GM19468 (cell line): Measurements from ENCODE around the gene SVIL.
"Not testable (repeated sequence)": the region's sequence is repeated elsewhere in the genome, so short reads cannot be mapped to it uniquely, and the experiment has no call there.

Source experiments
- ATAC-seq: cut with Tn5 transposase; IDR thresholded peaks from one replicate; pipeline ENCODE4 v1.9.1; 2021; ENCODE audit warnings: mild to moderate bottlenecking, moderate library complexity, moderate number of reproducible peaks; ENCODE audit not compliant: unreplicated experiment; ENCODE audit errors: extremely low read depth

SVIL gene

DNA sequence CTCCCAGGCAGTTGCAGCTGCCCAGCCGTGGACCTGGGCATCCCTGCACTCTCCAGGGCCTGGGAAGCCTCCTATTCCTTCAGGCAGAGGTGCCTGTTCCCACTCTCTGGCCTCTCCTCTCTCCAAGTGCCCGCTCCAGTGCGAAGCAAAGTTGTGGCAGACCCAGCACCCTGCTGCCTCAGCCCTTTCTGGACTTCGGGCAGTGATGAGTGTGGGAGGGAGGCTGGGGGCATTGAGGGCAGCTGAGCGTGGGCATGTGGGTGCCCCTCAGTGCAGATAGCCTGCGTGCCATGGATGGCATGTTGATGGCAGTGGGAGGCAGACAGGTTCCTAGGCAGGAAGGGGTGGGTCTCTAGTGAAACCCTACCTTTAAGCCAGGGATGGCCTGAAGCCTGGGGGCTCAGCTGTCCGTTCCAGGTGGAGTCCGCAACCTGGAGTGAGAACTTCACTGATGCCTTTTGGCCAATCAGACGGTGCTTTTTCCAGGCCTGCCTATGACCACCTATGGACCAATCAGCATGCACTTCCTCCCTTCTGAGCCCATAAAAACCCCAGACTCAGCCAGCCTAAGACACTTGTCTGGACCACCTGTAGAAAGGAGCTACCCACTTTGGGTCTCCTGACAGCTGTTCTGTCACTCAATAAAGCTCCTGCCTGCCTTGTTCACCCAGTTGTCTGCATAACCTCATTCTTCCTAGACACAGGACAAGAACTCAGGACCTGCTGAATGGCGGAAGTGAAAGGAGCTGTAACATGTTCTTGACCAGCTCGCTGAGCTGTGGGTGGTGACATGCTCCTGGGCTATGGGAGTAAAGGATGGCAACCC is 26.1 kb downstream of the SVIL start:
- ATAC-seq: no peak

DNA sequence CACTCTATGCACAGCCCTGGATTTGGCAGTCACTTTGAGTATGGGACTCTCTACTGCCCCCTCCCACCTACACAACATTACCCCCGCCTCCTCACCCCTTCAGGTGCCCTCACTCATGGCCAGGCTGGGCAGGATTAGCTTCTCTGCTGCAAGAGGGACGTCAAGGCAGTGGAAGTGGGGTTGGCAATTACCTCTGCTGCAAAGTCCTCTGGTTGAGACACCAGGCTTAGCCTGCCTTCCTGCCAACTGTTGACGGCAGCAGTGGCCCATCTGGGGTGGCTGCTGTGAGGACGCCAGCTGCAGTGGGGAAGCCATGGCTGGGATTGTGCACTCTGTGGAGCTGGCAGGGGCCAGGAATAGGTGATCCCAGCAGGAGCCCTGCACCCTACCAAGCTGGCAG is 26.7 kb downstream of the SVIL start:
- no peak for ATAC-seq

DNA sequence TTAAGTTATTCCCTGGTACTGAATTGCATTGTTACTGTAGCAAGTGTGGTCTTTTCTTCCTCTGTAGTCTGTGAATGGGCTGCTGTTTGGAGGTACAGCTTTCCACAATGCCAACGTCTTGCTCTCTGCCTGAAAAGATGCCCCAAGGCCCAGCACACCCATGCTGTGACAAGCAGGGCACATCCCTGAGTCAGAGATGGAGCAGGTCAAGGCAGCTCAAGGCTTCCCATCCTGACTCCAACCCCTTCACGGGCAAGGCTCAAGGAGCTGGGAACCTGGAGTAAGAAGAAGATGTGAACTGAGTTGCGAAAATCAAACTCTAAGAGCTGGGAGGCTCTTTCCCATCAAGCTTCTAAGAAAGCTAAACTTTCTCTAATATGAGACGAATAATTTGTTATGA is 27.2 kb downstream of the SVIL start:
- no peak for ATAC-seq

DNA sequence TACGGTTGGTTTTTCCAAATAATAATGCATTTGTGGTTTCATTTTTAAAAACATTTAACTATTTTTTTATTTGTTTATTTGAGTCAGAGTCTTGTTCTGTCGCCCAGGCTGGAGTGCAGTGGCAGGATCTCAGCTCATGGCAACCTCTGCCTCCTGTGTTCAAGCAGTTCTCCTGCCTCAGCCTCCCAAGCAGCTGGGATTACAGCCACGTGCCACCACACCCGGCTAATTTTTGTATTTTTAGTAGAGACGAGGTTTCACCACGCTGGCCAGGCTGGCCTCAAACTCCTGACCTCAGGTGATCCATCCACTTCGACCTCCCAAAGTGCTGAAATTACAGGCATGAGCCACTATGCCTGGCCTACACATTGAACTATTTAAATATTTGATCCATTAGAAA is 28.1 kb downstream of the SVIL start:
- ATAC-seq: not testable (repeated sequence)

DNA sequence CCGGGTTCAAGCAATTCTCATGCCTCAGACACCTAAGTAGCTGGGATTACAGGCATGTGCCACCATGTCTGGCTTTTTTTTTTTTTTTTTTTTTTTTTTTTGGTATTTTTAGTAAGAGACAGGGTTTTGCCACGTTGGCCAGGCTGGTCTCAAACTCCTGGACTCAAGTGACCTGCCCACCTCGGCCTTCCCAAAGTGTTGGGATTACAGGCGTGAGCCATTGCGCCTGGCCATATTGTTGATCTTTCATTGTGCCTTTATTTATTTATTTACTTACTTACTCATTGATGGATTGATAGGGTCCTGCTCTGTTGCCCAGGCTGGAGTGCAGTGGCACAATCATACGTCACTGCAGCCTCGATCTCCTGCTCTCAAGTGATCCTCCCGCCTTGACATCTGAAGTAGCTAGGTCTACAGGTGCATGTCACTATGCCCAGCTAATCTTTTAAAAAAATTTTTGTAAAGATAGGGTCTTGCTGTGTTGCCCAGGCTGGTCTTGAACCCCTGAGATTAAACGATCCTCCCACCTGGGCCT is 30.4 kb downstream of the SVIL start:
- ATAC-seq: no peak

DNA sequence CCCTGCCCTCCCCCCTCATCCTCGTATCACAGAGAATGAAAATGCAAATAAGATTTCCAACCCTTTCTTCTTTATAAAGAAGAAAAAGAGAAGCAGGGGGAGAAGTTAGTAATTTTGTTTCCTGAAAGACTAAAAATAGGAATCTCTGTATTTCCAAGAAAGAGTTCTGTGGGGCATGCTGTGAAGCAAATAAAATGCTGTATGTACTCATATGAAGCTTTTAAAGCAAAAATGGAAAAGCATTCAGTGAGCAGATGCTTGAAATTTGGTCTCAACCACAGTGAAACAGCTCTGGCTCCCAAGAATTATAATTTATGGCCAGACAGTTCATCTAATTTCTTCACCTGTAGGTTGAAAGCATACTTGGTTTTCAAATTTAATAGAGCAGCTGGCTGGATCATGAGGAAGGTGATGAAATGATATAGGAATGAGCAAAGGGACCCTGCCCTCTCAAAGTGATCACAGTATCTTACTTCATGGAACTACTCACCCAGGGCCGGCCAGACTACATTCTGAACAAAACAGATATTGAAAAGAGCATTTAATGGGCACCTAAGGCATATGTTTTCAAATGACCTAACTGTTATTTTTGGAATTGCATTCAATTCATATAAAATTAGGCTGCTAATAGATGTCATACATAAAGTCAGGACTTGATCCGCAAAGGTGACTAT is 31.4 kb downstream of the SVIL start:
- no peak for ATAC-seq

DNA sequence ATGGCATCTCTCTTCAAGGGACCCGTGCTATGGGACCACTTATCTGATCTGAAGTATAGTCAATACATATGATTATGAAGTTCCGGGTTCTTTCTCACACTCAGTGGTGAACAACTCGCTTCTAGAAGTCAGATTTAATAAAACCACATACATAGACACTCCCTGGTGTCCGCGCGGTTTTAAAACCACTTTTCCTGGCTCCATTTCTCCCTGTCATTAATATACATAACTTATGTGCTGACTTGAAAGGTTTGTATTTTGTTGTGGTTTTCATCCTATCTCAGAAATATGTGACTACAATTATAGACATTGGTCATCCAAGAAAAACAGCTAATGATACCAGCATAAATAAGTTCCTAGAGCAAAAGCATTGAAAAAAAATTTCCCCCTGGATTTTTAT is 34.0 kb downstream of the SVIL start:
- ATAC-seq: no peak

DNA sequence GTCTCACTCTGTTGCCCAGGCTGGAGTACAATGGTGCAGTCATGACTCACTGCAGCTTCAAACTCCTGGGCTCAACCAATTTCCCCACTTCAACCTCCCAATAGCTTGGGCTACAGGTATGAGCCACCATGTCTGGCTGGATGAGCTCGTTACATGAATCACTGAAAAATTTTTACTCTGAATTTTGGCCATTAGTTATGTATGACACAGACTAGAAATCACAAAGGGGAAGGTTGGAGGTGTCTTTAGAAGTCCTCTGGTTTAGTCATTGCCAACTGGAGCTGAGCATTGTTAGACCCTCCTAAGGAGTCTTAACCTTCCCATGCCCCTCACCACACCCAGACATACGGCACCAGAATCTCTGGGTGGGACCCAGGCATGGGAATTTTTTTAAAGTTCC is 34.7 kb downstream of the SVIL start:
- no peak for ATAC-seq

DNA sequence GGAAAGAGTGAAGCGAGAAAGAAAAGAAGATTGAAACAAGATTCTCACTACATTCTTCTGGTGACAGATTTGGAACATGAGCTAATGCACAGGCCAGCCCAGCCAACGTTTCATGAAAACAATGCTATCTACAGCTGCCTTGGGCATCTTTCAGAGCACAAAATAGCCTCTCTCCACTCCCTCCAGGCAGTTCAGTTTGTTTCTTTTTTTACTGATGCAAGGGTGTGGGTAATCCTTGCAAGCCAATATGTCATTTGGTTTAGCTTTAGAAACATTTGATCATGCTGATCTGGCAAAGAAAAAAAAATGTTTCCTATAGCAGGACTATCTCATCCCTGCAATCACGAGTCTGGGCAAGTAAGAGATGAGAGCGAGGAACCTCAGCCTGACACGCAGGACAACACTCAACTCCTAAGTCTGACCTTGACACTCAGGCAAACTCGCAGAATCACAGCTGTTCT is 35.9 kb downstream of the SVIL start:
- ATAC-seq: no peak

DNA sequence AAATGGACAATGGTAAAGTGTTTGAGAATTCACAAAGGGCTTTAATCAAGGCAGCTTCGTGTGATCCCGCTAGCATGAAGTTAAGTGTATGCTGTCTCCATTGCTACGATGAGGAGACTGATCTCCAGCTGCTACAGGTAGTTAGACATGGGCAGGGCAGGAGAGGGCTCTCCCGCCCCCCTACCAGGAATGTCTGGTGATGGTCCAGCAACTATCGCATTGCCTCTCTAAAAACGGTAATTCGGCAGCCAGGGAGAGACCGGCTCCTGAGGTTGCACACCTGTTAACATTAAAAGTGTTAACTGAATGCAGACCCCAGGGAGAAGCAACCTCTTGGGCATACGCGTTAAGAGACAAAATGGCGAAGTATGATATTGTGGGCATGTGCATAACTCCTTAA is 37.9 kb downstream of the SVIL start:
- ATAC-seq: no peak

DNA sequence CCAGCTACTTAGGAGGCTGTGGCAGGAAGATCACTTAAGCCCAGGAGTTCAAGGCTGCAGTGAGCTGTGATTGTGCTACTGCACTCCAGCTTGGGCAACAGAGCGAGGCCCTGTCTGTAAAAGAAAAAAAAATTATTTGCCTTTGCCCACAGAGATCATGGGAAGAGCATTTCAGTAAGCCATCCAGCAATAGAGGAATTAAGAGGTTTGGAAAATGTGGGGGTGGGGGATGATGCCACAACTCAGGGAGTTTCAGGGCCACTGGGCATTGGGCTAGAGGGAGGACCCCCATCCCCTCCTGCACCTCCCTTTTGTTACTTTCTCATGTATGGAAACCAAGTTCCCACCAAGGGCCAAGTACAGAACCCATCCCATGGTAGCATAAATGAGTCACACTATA is 38.4 kb downstream of the SVIL start:
- ATAC-seq: no peak

DNA sequence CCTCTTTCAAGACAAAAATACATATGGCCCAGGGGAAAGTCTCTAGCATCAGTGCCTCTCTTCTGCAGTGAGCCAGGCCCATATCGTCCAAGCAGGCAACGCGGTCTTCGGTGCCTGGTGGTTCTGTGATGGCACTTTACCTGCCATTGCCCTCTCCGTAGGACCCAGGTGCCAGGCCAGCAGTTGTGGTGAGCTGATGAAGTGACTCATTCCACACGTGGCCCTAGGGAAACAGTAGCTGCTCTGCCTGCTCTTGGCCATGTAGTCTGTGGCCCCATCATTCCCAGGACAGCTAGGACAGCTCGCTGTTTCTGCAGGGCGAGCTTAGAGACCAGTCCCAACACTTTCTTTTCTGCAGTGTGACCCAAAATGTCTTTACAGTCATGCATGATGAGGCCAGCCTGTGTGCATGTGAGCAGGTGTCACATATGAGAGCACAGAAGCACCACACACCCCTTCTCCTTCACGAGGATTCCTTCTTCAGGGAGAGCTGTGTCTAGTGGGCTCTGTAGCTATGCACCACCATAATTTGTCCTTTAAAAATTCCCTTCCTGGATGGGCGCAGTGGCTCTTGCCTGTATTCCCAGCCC is 39.0 kb downstream of the SVIL start:
- ATAC-seq: no peak

DNA sequence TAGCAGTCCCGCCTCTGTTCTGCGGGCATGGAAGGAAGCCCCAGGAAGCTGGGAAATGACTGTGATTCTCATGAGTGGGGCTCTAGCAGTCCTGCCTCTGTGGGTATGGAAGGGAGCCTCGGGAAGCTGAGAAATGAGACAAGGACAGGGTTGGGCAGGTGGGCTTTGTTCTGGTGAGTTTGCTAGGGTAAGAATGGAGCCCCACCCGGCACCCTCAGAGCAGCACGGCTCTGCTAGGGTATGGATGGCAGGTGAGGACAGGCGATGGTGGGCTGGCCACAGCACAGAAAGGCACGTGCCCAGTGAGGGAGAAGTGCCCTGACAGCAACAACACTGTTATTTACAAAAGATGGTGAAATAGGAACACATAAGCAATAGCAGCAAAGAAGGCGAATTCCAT is 39.6 kb downstream of the SVIL start:
- no peak for ATAC-seq

DNA sequence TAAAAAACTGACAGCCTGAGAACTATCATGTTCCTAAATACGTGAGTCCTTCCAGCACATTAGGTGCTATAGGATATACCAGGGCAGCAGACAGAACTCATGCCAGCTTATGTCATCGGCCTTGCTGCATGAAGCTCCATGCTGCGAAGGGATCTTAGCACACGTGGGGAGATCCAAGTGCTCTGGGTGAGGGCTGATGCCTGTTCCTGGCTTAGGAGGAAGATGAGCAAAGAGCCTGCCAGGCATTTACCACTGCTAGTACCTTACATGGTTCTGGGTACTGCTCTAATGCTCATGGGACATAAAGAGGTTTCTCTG is 43.2 kb downstream of the SVIL start:
- no peak for ATAC-seq

DNA sequence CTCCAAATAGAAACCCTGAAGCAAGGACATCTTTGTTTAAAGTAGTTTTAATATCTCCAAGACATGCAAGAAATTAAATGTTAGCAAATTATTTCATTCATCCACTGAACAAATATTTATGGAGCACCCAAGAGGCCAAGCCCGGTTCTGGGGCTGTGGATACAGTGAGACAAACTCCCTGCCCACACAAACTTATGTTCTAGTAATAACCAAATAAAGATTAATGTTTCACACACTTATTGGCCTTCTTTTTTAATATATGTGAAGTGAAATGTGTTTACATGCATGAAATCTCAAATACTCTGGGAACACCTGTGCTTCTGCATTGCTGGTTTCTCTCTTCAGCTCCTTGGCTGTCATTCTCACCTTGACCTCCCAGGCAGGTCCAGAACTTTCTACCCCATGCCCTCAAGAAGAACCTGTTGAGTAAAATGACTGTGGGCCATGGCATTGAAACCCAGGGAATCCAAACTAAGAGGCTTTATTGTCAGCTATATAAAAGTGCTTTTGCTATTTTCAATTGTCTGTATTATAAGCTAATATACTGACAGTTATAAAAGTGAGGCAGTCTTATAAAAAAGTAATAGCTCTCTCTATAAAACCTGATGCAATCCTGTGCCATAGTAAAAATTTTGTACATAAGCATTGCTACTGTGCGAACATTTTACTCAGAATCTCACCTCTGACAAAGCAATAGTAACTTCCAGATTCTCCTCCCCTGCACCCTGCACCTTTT is 43.7 kb downstream of the SVIL start:
- ATAC-seq: no peak

DNA sequence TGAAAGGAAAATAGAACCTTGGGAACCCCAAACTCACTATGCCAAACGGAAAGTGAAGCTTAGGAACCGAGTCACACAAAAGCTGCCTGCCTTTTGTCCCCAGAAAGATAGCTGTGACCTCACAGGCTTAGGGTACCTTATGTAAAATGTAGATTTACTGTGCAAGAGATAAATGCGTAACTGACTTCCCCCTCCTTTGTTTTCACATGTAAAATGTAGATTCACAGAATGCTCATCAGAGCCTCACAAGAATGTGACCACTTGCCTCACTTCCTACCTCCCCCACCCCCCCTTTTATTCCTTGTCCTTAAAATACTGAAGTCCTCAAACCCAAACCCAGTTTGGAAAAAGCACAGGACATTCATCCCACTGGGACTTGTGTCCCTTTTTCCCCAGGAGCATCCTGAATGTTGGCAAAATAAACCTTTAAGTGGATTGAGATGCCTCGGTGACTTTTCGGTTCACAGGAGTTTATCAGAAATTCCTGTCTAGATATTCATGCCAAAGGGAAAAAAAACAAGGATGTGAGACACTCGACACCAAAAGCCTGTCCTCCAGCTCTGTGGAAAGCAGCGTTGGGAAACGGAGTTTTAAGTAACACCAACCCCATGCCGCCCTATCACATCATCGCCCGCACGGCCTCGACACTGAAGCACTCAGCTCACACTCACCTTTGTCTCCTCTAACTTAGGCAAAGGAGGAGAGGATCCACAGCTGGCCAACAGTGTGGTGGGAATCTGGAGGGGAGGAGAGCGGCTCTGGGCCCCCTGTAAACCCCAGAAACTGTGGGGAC is 45.9 kb downstream of the SVIL start:
- ATAC-seq: no peak

DNA sequence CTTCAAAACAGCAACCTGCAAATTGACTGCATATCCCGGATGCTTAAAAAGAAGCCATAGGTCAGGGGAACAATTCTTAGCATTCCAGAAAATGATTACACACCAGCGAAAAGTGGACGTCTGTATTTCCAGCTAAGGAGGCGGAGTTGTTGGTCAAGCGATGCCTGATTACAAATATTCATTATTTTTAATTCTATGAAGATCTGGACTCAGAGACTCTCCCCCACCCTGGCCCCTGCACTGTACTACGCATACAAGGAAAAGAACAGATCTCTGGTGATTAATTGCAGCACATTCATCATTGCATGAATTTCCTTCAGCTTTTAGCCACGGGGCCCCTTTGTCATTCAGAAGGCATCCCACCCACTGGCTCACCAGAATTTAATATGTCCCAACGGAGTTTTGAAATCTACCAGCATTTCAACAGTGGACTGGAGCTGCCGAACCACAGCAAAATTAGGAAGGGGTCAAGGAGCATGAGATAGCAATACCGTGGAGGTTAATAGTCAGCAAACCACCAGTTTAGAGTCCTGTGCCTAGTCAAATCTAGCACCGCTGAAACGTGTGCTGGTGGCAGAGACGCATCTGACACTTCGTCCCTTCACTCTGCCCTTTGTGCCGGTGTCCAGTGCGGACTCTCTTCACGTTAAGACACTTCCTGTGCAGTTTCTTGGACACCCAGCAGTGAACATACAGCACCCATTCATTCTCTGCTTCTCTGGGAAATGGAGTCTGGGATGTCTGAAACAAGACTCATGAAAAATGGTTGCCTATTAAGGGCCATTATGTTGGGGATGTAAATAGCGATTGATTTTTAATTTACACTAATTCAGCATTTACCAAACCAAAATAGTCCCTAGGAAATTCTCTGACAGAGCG is 46.8 kb downstream of the SVIL start:
- not testable (repeated sequence) for ATAC-seq

DNA sequence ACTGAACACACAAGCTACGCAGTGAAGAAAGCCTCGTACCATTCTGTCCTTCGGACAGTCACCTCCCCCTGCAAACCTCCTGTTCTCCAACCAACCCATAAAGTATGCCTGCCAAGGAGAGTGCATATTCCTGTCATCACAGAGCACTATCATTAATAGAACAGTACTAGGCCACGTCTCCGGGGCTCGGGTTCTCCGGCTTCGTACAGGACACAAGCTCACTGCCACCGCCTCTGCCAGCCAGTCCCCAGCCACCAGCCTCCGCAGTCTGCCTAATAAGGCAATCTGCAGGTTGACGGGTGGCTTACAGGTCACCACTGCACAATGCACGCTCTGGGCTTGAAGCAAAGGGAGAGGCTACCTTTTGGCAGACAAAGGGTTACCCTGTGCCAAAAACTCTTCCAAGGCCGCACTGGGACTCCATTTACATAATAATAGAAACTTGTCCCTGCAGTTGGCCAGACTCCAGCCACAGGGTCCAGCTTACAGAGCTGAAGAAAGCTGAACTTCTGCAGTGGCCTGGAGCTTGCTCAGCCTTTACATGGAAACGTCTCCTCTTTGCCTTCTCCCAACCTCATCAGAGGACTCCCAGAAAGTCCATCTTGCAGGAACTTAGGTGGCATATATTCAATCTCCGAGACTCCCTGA is 47.5 kb downstream of the SVIL start:
- ATAC-seq: not testable (repeated sequence)
